B cell (primary cell): ENCODE measurements around the gene SHB. TPM values are rescaled to one million over a fixed set of nuclear protein-coding genes. Genes with fewer than 3 reads are reported as not detected.

ENCODE experiments used
- ATAC-seq: fragments of 200-7000 bp; cut with Tn5 transposase; one replicate; pipeline ENCODE4 v1.10.0; 2021; ENCODE audit warnings: low read depth, mild to moderate bottlenecking, moderate number of reproducible peaks, moderate library complexity
- CTCF ChIA-PET: fragments of 350-600 bp; sonication (Branson Sonifier 250); formaldehyde crosslinking; loops from one replicate; lab custom pipeline; 2021; ENCODE audit warnings: antibody characterized with exemption, inconsistent platforms; lab: Charles Lee
- POLR2A ChIA-PET: fragments of 350-600 bp; sonication (Branson Sonifier 250); formaldehyde crosslinking; loops from one replicate; lab custom pipeline; 2021; ENCODE audit warnings: antibody characterized with exemption; lab: Charles Lee
- DNase-seq: peaks from one replicate; pipeline ENCODE4 v3.0.0; 2013
- H2AFZ ChIP-seq: 2 replicates; pipeline ENCODE4 v1.6.1; 2012; ENCODE audit warnings: mild to moderate bottlenecking, low read depth, low read length; ENCODE audit not compliant: insufficient read depth, poor library complexity, severe bottlenecking
- H3K27ac ChIP-seq, 2 donors: 1 replicate in 1 of 2; 2 replicates in 1 of 2; pipeline ENCODE4 v1.5.1; 2012 to 2013; ENCODE audit warnings: low read length in 2 of 2, mild to moderate bottlenecking in 2 of 2, moderate library complexity in 1 of 2
- H3K27me3 ChIP-seq, 4 experiments: fragments of 200-600 bp in 1 of 4; sonication (generic) in 1 of 4; replicated peaks in 1 of 4; 1 replicate in 2 of 4; 2 replicates in 2 of 4; pipeline versions ENCODE4 v1.6.1 to v1.7.0; 2013 to 2016; ENCODE audit warnings: low read length in 3 of 4, mild to moderate bottlenecking in 2 of 4, mixed read lengths in 1 of 4, moderate library complexity in 1 of 4; ENCODE audit not compliant: insufficient read depth in 4 of 4, control insufficient read depth in 3 of 4; ENCODE audit errors: control extremely low read depth in 1 of 4
- H3K36me3 ChIP-seq, 2 experiments: replicated peaks in 1 of 2; 1 replicate in 1 of 2; 2 replicates in 1 of 2; pipeline versions ENCODE4 v1.6.1 to v1.7.1; 2013; ENCODE audit warnings: low read length in 1 of 2; ENCODE audit not compliant: insufficient read depth in 2 of 2, control insufficient read depth in 1 of 2; ENCODE audit errors: control extremely low read depth in 1 of 2, extremely low read depth in 1 of 2
- H3K4me1 ChIP-seq, 2 donors: fragments of 200-600 bp in 1 of 2; sonication (generic) in 1 of 2; 1 replicate in 1 of 2; 2 replicates in 1 of 2; pipeline versions ENCODE4 v1.5.1 to v1.6.1; 2013 to 2017; ENCODE audit warnings: low read length in 2 of 2; ENCODE audit not compliant: control insufficient read depth in 2 of 2, insufficient read depth in 2 of 2
- H3K4me2 ChIP-seq: replicated peaks from 2 replicates; pipeline ENCODE3; 2012; ENCODE audit warnings: mild to moderate bottlenecking, low read depth, low read length; ENCODE audit not compliant: poor library complexity, severe bottlenecking
- H3K4me3 ChIP-seq, 5 experiments: fragments of 200-600 bp in 1 of 5; sonication (generic) in 1 of 5; 1 replicate in 3 of 5; 2 replicates in 2 of 5; pipeline versions ENCODE4 v1.5.1 to v1.7.0; 2011 to 2016; ENCODE audit warnings: low read length in 4 of 5, mild to moderate bottlenecking in 4 of 5, low read depth in 2 of 5, control low read depth in 1 of 5, moderate library complexity in 1 of 5; ENCODE audit not compliant: insufficient read depth in 1 of 5; ENCODE audit errors: control extremely low read depth in 1 of 5, extremely low read depth in 1 of 5
- H3K79me2 ChIP-seq: fragments of 200-600 bp; sonication (generic); one replicate; pipeline ENCODE4 v1.6.0; 2016; ENCODE audit warnings: low read length; ENCODE audit not compliant: control insufficient read depth, insufficient read depth
- H3K9ac ChIP-seq: fragments of 200-600 bp; sonication (generic); 2 replicates; pipeline ENCODE4 v1.6.1; 2017; ENCODE audit warnings: mild to moderate bottlenecking, low read length, moderate library complexity
- H3K9me3 ChIP-seq, 3 donors: one replicate each; pipeline versions ENCODE4 v1.6.1 to v1.7.1; 2013; ENCODE audit warnings: low read length in 2 of 3; ENCODE audit not compliant: control insufficient read depth in 2 of 3, insufficient read depth in 1 of 3; ENCODE audit errors: control extremely low read depth in 1 of 3
- H4K20me1 ChIP-seq: 2 replicates; pipeline ENCODE4 v1.6.0; 2012; ENCODE audit warnings: mild to moderate bottlenecking, low read length; ENCODE audit not compliant: insufficient read depth, control insufficient read depth, poor library complexity, severe bottlenecking
- H3K27ac Mint-ChIP-seq: one replicate; pipeline ENCODE4 v1.8.0; 2021; ENCODE audit warnings: mixed read lengths
- H3K27me3 Mint-ChIP-seq: one replicate; pipeline ENCODE4 v1.8.0; 2021; ENCODE audit warnings: mixed read lengths
- H3K4me1 Mint-ChIP-seq: one replicate; pipeline ENCODE4 v1.8.0; 2021; ENCODE audit warnings: mixed read lengths
- H3K4me3 Mint-ChIP-seq: one replicate; pipeline ENCODE4 v1.8.0; 2021; ENCODE audit warnings: mixed read lengths
- H3K9me3 Mint-ChIP-seq: one replicate; pipeline ENCODE4 v1.8.0; 2022; ENCODE audit warnings: mixed read lengths; ENCODE audit not compliant: insufficient read depth
- EZH2 ChIP-seq: IDR thresholded peaks from 2 replicates; pipeline ENCODE4 v1.6.1; 2012; ENCODE audit warnings: borderline replicate concordance, low read depth, mild to moderate bottlenecking, moderate library complexity, low read length; ENCODE audit not compliant: insufficient read depth, poor library complexity, severe bottlenecking
- WGBS: methylation state at CpG from one replicate; pipeline ENCODE4 v1.1.5; 2013; ENCODE audit warnings: missing lambda C conversion rate; ENCODE audit not compliant: insufficient coverage; 5-methylcytosine and 5-hydroxymethylcytosine counted together
- intact Hi-C: fragments of 100-400 bp; cut with micrococcal nuclease; formaldehyde crosslinking; loops from one replicate; pipeline ENCODE4 v1.10.0; 2022
- polyA plus RNA-seq: library from polyadenylated mRNA; depleted of rRNA; stranded (reverse); fragments of >200 nt; gene quantifications from 2 replicates; pipeline ENCODE4 v1.2.3, GENCODE V29; 2012
- total RNA-seq, 2 donors: library from RNA; stranded (reverse); fragments of 120-200 nt in 1 of 2; gene quantifications; 1 replicate in 1 of 2; 2 replicates in 1 of 2; pipeline versions ENCODE4 v1.2.3 to v1.2.4, GENCODE V29; 2013 to 2022
- TF ChIP-seq, protein P1 (sequence below): fragments of 200-600 bp; IDR thresholded peaks from one replicate; pipeline ENCODE4 v1.8.0; 2022; ENCODE audit warnings: antibody characterized with exemption, mild to moderate bottlenecking

SHB gene
- total and polyA plus RNA-seq, 2 donors (not counting 1 experiment from before 2014, with no cell fraction given): 0.06 to 1.9 TPM

GRCh38 chr9:37948417-37948980 is 120.5 kb downstream of the SHB start:
- no peak for ATAC-seq
- Histone ChIP-seq H3K4me2 (no peak overlapping the region), H2AFZ (no peak overlapping the region), H3K4me3 (no peak overlapping the region), H3K36me3 (no peaks in the 10 kb centered on the region), H3K27me3 (no peaks in the 10 kb centered on the region), H3K4me1 (no peaks in the 10 kb centered on the region), H3K9ac (no peak overlapping the region), H3K79me2 (no peaks in the 10 kb centered on the region), H3K27ac (no peak overlapping the region), H3K9me3 (peaks cover 0 to 4% (median 0%) of the 10 kb centered on the region in 3 donors), H4K20me1 (no peaks in the 10 kb centered on the region)
- ChIA-PET POLR2A (no interaction called here), CTCF (no interaction called here)
- Mint-ChIP-seq H3K9me3 (no peaks in the 10 kb centered on the region), H3K4me1 (peaks cover 3% of the 10 kb centered on the region), H3K4me3 (no peak overlapping the region), H3K27ac (no peak overlapping the region), H3K27me3 (peaks cover 10% of the 10 kb centered on the region)
- DNase-seq: no peak
- TF ChIP-seq EZH2: no peak
- TF ChIP-seq, protein P1, sequence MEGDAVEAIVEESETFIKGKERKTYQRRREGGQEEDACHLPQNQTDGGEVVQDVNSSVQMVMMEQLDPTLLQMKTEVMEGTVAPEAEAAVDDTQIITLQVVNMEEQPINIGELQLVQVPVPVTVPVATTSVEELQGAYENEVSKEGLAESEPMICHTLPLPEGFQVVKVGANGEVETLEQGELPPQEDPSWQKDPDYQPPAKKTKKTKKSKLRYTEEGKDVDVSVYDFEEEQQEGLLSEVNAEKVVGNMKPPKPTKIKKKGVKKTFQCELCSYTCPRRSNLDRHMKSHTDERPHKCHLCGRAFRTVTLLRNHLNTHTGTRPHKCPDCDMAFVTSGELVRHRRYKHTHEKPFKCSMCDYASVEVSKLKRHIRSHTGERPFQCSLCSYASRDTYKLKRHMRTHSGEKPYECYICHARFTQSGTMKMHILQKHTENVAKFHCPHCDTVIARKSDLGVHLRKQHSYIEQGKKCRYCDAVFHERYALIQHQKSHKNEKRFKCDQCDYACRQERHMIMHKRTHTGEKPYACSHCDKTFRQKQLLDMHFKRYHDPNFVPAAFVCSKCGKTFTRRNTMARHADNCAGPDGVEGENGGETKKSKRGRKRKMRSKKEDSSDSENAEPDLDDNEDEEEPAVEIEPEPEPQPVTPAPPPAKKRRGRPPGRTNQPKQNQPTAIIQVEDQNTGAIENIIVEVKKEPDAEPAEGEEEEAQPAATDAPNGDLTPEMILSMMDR: no peak
- 87% methylated on average over 19 of the region's 20 CpGs for WGBS
- intact Hi-C loops: no loop called here

GRCh38 chr9:37947977-37948376 is 121.0 kb downstream of the SHB start:
- ChIA-PET POLR2A (no interaction called here), CTCF (no interaction called here)
- H3K9ac ChIP-seq: no peak overlapping the region
- no peaks in the 10 kb centered on the region for H3K79me2 ChIP-seq
- H3K27me3 Mint-ChIP-seq: peaks cover 13% of the 10 kb centered on the region
- no peak overlapping the region for H3K27ac ChIP-seq
- H3K27me3 ChIP-seq: no peaks in the 10 kb centered on the region
- H3K4me1 ChIP-seq: no peaks in the 10 kb centered on the region
- intact Hi-C loops: no loop called here
- 100% methylated on average over 5 of the region's 9 CpGs for WGBS
- no peak overlapping the region for H3K4me3 Mint-ChIP-seq
- H3K9me3 ChIP-seq: peaks cover 0 to 4% (median 0%) of the 10 kb centered on the region in 3 donors
- DNase-seq (no peak), ATAC-seq (no peak)
- no peak overlapping the region for H3K27ac Mint-ChIP-seq
- no peaks in the 10 kb centered on the region for H3K36me3 ChIP-seq
- TF ChIP-seq, protein P1: no peak
- no peak for TF ChIP-seq EZH2
- no peaks in the 10 kb centered on the region for H4K20me1 ChIP-seq
- H3K9me3 Mint-ChIP-seq: no peaks in the 10 kb centered on the region
- no peaks in the 10 kb centered on the region for H3K4me1 Mint-ChIP-seq
- no peak overlapping the region for H3K4me3 ChIP-seq
- no peak overlapping the region for H2AFZ ChIP-seq
- no peak overlapping the region for H3K4me2 ChIP-seq
